Hindlimb muscle (tissue), 1 donor: Measurements from ENCODE around the gene RAB33A. TPM values are rescaled to one million over a fixed set of nuclear protein-coding genes. Genes with fewer than 3 reads are reported as not detected.
"Not testable (repeated sequence)": the region's sequence is repeated elsewhere in the genome, so short reads cannot be mapped to it uniquely, and the experiment has no call there.

Experiments used
- DNase-seq: peaks from one replicate; pipeline ENCODE4 v3.0.0-alpha.2; 2013
- polyA plus RNA-seq: library from polyadenylated mRNA; unstranded; fragments of 120-200 nt; gene quantifications from one replicate; pipeline ENCODE4 v1.2.1, GENCODE V29; 2013; ENCODE audit not compliant: insufficient read length

RAB33A gene
- polyA plus RNA-seq, 1 donor: 0.36 TPM

DNA sequence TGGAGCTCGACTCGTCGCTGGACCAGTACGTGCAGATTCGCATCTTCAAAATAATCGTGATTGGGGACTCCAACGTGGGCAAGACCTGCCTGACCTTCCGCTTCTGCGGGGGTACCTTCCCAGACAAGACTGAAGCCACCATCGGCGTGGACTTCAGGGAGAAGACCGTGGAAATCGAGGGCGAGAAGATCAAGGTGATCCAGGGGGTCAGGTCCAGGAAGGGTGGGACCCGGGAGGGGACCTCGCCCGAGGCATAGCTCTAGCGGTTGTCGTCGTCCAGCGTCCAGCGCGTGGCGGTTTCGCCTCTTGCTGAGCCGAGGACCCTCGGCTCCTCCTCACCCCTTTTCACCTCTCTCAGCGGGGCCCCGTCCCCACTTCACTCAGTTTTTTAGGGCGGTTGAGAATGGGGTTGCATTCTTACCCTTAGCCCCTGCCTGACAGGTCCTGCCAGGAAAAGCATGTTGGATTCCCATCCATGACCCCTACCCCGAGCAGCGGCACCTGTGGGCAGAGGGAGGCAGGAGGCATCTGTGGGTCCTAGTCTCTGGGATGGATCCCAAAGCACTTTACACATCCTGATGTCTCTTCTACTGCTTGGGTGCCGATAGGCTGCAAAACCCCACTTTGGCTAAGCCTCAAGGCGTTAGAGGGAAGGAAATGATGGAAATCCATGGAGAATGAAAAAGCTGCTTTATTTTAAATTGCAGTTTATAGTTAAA is 524 bp downstream of the RAB33A start:
- DNase-seq: no peak

DNA sequence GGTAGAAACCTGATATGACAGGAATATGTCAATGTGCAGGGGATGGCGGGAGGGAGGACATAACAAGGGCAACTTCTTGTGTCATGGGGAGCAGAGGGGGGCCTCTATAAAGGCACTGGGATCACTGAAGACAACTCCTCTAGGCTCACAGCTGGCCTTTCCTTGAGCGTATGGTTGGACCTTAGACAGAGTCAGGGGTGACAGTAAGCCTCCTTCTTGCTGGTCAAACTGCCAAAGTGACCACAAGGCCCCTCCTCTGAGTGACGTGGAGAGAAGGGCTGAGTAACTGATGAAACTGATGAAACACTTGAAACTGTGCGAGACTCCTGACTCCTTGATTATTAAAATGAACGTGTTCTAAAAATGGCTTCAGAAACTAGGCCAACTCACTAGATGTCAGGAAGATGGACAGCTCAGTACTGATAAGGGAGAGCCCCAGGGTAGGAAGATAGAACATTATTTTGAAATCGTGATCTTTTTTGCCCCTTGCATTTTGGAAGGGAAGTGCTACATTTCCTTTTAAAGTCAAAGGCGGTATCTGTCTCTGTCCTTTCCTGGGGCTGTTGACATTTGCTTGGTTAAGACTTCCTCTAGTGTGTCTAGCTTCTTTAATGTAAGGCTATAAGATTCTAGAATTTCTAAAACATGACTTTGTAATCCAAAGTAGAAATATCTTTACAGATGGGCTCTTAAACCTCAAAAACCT is 1.6 kb downstream of the RAB33A start:
- DNase-seq: no peak

DNA sequence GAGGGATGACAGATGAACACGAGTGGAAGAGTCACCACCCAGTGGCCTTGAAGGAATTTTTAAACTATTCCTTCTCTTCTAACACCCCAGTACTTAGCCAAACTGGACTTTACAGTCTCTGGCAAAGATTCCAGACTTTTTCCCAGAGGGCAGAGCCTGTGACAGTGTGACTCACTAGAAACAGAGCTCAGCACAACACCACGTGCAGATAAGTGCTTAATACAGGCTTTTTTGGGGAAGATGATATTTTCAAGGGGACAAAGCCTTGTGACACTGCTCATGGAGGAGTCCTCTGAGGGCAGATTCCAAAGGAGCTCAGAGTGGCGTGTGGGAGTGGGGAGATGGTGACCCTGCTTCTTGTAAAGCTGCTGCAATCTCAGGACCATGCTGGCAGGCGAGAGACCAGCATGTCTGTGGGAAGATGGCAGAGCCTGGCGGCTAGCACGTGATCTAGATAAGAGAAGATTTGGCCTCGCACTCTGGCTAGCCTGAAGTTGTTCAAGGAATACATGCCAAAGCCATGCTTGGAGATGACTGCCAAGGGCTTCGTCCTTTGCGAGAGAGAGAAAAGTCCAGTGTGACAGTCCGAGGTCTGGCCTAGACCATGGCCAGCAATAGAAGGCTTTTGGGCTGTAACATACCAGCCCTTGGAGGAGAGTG is 2.4 kb downstream of the RAB33A start:
- DNase-seq: no peak

DNA sequence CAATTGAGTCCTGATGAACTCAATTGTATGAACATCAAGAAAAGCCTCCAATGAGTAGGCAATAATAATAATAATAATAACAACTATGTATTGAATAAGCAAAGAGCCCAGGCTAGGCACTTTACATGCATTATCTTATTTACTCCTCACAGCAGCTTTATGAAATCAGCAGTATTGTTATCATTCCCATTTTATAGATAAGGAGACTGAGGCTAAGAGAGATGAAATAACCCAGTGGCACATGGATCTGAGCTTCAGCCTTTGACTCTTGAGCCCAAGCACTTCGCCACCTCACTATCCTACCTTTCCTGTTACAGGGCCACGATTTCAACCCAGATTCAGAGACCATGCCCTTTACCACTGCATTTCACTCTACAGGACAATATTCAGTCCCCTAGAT is 3.2 kb downstream of the RAB33A start:
- DNase-seq: no peak

DNA sequence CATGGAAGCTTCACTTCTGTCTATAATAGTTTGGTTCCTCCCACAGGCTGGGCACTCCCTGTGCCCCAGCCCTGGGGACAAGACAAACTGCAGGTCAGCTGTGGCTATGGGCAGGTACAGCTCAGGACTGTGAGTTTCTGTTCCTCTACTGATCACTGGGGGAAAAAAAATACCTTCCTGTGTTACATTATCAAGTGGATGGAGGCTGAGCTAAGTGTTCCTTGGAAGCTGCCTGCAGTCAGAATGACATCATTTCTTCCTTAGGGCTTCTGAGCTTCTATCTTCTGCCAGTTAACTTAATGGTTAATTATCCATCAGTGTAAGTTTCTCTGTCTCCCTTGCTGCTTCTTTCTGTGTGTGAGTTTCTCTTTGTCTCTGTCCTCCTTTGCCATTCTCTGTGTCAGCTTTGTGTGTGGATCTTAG is 4.6 kb downstream of the RAB33A start:
- no peak for DNase-seq

DNA sequence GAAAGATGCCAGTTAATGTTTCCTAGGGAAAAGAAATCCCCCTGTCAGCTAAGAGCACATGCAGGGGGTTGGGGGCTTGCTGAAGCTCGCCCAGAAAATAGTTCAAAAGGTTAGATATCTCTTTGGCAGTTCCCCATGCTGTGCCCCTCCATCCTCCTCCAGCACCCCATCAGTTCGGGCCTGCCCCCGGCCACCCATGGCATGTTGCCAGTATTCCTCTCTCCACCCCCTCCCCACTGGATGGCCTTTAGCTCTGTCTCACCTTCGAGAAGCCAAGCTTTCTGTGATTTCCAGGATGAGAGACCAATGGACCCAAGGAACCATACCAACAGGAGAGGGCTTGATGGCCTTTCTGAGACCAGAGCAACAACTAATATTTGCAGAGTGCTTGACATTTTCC is 5.2 kb downstream of the RAB33A start:
- no peak for DNase-seq

DNA sequence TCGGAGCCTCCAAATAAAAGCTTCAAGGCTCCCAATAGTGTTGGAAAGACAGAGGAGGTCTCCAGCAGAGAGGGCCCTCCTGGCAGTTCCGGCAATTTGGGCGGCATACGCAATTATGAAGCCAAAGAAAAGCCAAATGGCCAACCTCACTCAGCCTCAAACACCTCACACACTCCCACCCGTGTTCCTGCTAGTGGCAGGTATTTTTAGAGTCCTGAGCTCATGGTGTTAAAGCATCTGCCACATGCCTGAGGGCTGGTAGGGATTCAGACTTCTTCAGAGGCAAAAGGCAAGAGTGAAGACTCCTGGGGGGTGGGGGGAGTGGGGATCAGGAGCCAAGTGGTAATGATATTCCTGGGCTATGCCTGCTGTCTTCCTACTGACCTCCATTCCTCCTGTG is 7.4 kb downstream of the RAB33A start:
- no peak for DNase-seq

DNA sequence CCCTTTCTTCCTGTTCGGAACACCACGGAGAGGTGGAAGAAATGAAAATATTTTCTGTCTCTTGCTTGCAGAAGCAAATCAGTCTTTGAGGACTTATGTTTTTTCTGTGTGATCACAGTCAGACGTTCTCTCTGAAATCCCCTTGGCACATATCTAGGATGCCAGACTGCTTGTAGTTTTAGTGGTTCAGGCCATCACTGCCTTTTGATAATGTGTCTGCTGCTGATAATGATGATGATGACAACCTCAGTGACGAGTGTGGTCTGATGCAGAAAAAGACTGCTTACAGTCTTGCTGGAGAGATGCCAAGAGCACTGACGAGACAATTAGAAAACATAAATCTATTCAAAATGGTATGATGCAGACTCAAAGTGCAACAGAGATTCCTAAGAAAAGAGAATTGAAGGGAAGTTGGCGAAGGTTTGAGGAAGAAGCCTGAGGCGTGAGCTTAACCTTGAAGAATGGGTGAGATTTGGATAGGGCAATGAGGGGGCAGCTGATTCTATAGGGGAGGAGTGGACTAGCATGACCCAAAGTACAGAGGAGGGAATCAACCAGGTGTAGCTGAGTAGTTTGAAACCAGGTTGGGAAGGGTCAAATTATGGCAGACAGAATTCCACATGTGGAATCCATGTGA is 7.9 kb downstream of the RAB33A start:
- no peak for DNase-seq

DNA sequence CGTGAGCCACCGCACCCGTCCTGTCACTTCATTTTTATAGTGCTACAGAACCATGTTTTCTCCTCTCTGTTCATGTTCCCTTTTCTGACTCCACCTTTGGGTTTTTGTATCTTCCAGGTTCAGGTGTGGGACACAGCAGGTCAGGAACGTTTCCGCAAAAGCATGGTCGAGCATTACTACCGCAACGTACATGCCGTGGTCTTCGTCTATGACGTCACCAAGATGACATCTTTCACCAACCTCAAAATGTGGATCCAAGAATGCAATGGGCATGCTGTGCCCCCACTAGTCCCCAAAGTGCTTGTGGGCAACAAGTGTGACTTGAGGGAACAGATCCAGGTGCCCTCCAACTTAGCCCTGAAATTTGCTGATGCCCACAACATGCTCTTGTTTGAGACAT is 12.4 kb downstream of the RAB33A start:
- DNase-seq: no peak

DNA sequence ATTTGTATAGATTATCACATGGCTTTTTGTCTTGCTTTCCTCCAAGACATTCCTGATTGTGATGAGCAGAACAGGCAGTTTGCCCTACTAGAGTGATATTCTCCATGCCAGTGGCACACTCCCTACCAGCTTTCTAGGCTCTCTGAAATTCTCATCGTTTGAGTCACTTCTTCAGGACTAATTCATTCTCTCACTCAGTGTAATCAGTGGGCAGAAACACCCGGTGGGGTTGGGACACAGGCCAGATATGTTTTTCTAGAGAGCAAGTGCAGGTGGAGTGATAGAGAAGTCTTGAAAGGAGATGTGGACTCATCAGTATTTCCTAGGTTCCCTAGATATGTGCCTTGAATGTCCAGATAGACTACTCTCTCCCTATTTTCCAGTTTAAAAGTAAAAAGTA is 13.1 kb downstream of the RAB33A start:
- no peak for DNase-seq

DNA sequence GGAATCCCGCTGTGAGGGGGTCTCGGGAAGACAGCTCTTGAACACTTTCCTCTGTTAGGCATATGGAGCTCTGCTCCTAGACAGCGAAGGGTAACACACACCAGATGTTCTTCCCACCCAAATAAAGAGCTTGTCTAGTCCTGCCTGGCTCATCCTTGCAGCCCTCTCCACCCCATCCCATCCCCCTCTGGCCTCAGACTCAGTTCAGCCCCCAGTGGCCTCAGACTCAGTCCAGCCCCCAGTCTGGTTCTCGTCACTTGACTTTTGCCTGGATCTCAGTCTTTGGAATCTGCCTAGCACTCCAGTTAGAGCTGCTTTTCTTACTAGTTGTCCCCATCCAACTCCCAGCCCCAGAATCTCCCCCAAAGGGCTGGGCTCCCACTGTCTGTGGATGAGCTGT is 14.9 kb downstream of the RAB33A start:
- DNase-seq: no peak

DNA sequence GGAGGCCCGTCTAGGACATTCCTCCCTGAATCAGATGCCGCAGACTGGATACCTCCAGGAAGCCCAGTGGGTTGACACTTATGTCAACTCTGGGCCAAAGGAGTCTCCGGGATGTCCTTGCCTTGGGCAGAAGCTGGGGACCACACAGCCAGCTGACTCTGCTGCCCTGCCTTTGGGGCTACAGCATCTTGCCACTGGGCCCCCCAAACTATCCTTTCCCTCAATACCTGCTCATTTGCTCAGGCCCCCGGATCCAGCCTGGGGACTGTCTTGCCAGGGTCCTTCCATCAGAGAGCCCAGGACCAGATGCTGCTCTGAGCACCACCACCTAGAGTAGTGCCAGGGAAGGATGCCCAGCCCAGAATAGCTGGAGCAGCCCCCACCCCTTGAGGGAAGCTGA is 19.0 kb downstream of the RAB33A start:
- no peak for DNase-seq

DNA sequence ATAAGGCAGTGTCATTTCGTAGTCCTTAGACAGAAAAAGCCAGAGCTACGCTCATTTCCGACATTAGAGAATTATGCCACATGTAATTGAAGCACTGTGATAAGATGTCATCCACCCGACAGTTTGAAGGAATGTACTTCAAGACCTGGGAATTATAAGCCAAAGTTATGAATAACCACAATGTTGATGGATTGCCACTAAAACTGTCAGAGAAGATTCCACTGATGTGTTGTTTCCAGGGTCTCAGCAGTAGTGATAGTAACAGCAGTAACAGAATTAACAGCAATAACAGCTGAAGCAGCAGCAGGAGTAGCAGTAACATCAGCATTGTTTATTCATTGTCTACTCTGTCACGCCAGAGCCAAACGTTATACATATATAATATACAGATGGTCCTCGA is 24.7 kb downstream of the RAB33A start:
- no peak for DNase-seq

DNA sequence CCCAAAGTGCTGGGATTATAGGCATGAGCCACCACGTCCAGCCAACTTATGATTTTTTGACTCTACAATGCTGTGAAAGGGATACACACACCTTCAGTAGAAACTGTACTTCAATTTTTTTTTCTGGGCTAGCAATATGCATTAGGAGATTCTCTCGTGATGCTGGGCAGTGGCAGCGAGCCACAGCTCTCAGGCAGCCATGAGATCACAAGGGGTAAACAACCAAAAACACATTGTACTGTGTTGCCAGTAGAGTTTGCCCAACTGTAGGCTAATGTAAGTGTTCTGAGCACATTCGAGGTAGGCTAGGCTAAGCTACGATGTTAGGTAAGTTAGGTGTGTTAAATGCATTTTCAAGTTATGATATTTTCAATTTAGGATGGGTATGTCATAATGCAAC is 25.7 kb downstream of the RAB33A start:
- DNase-seq: no peak

DNA sequence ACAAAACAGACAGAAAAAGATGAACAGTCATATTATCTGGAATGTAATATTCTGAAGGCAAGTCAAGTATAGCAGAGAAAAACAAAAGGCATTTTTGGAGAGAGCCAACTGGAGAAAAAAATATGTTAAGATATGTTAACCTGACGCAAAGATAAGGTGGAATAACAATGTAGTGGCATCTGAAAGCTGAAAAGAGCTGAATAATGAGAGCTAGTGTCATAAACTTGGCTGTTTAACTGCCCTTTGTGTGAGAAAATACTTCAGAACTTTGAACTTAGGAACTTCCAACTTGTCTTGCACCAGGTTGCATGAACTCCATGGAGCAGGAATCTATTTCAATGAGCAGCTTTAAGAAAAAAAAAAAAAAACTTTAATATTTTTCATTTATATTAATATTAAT is 32.9 kb downstream of the RAB33A start:
- DNase-seq: no peak

DNA sequence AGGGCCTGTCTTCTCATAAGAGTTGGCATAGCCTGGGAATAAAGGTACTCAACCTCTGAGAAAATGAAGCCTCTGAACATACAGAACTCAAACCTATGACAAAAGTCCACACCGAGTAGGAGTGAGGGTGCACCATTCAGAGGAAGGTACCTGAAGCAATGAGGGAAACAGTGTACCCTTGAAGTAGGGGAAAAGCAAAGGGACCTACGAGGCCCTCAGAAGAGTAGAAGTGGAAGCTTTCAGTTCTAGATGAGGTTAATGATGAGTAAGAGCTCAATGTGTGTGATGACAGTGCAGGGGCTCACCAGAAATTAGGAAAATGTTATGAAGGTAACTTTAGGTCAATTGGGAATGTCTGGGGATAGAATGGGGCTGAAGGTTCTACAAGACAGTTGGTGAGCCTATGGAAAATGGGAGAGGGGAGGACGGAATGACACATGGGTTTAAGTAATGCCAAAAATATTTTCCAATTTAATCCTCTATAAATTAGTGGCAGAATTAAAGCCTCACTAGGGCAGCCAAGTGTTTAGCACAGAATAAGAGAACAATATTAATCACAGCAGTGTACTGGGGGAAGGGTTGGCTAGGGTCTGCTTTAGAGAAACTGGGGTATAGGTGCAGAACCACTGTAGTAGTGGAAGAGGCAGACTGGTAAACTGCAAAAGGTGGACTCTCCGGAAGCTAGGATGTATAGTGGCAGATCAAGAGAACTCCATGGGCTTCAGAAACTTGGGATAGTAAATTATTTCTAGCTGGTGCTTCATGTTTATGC is 39.8 kb downstream of the RAB33A start:
- no peak for DNase-seq

DNA sequence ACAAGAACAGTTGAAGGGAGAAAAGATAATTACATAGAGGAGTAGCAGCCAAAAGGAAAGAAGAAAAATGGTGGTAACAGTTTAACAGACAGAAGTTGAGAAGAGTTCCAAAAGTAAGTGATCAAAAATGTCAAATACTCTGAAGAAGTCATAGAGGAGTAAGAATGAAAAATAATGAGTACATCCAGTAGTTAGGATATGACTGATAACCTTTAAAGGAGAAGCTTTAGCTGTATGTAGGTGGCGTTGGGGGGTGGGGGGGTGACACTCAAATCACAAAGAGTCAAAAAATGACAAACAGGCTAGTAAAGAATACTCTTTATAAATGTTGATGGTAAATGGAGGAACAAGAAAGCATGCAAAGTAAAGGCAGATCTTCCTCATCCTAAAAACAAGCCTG is 40.6 kb downstream of the RAB33A start:
- no peak for DNase-seq

DNA sequence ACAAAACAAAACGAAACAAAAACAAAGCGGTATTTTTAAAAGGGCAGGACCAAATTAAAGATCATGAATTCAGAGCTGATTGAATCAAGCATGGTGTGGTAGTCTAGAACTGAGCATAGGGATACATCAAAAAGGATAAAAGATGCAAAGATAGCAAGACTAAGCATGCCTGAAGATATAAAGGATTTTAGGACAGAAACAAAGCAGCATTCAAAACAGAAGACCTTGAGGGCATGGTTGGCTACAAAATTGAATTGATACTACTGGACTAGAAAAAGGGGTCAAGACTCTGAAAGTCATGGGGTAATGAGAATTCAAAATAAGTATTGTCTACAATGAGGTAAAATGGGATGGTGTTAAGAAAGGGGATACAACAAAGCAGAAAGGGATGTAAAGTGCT is 41.6 kb downstream of the RAB33A start:
- DNase-seq: no peak

DNA sequence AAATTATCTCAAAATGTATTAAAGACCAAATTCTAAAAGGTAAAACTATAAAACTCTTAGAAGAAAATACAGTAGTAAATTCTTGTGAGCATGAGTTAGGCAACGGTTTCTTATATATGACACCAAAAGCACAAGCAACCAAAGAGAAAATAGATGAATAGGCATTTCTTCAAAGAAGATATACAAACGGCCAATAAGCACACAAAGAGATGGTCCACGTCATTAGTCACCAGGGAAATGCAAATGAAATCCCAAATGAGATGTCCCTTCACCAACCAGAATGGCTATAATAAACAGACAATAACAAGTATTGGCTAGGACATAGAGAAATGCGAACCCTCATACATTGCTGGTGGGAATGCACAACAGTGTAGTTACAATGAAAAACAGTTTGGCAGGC is 44.6 kb downstream of the RAB33A start:
- no peak for DNase-seq

DNA sequence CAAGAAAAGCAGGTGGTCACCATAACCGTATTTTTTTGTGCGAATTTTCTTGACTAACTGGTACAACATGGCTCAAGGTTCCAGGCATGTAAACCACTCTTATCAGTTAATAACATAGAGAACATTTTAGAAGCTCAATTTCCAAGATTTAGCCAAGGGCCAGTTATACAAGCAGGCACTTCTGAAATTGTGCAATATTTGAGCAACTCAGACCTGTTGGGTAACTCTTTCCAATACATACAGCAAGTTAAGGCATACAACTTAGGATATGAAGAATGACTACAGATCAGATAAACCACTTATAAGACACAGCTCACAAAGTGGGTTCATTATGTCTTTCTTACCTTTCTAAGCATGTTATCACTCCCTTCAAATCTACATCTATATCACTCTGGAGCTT is 53.0 kb downstream of the RAB33A start:
- no peak for DNase-seq

DNA sequence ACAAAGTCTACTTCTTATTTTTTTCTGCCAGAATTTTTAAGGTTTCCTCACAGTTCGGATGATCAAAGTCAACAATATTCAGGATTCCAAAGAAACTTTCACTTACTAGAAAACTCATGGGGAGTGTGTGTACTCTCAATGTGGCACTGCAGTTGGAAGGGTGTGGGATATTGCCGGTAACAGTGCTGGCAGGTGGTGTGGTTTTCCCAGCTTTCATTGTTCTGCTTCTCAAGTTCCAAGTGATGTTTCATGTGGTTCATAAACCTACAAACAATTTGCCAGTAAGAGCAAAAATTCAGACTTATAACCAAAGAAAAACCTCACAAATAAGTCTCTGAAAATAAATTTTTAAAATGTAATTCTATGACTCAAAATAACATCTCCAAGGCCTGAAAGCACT is 57.1 kb downstream of the RAB33A start:
- no peak for DNase-seq

DNA sequence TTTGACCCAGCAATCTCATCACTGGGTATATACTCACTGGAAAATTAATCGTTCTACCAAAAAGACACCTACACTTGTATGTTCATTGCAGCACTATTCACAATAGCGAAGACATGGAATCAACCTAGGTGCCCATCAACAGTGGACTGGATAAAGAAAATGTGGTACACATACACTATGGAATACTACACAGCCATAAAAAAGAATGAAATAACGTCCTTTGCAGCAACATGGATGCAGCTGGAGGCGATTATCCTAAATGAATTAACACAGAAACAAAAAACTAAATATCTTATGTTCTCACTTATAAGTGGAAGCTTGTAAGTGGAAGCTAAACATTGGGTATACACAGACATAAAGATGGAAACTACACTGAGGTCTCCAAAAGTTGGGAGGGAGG is 59.4 kb downstream of the RAB33A start:
- not testable (repeated sequence) for DNase-seq
